Stimulated activated naive CD8-positive, alpha-beta T cell treated with anti-CD3 and anti-CD28 coated beads, Interleukin-15, Interleukin-2, amounts not matched to agents 100 ng/mL and 50 ng/mL, for 24 hours (primary cell): ENCODE results near the gene SEC14L1.
"Not testable (repeated sequence)": the region's sequence is repeated elsewhere in the genome, so short reads cannot be mapped to it uniquely, and the experiment has no call there.

Source experiments
- H3K27ac Mint-ChIP-seq: one replicate; pipeline ENCODE4 v1.8.0; 2021; ENCODE audit warnings: mild to moderate bottlenecking, mixed read lengths
- H3K27me3 Mint-ChIP-seq: one replicate; pipeline ENCODE4 v1.8.0; 2021; ENCODE audit warnings: mixed read lengths
- H3K36me3 Mint-ChIP-seq: one replicate; pipeline ENCODE4 v1.8.0; 2021; ENCODE audit warnings: low read depth, mixed read lengths
- H3K4me1 Mint-ChIP-seq: one replicate; pipeline ENCODE4 v1.8.0; 2021; ENCODE audit warnings: low read depth, mixed read lengths
- H3K4me3 Mint-ChIP-seq: one replicate; pipeline ENCODE4 v1.8.0; 2021; ENCODE audit warnings: mild to moderate bottlenecking, mixed read lengths
- H3K9me3 Mint-ChIP-seq: one replicate; pipeline ENCODE4 v1.8.0; 2021; ENCODE audit warnings: mixed read lengths

SEC14L1 gene

DNA sequence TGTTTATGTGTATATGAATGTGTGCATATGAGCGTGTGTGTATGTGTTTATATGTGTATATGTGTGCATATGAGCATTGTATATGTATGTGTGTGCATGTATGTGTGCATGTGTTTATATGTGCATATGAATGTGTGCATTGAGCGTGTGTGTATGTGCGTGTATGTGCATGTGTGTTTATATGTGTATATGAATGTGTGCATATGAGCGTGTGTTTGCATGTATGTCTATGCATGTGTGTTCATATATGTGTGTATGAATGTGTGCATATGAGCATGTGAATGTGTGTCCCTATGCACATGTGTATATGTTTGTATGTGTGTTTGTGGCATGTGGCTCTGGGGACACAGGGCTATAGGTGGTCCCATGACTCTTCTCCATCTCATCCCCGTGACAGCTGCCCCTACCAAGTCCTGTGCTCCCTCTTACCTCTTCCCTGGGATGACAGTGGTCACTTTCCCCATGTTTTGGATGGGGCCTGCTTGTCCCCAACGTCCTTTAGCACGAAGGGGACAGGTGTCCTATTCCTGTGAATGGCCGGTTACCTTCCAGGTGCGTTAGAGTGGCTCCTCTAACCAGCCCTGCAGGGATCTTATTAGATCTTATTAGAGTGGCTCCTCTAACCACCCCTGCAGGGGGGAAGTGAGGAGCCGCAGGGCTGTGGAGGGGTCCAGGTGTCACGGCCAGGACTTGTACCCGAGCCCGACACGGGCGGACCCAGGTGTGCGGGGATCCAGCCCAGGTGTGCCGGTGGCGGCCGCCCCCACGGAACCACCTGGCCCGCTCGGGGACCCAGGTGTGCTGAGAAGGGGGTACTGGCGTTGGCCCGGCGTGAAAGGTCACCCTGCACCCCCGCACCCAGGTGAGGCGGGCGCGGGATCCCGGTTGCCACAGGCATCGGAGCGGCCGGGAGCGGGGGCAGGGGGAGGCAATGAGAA, 105.6 kb downstream of the SEC14L1 start:
- Mint-ChIP-seq H3K36me3 (no peaks in the 10 kb centered on the region), H3K9me3 (no peaks in the 10 kb centered on the region), H3K4me3 (peak overlapping the region; percentile 18), H3K27ac (peak overlapping the region; percentile 26), H3K27me3 (peaks cover 15% of the 10 kb centered on the region), H3K4me1 (peaks cover 13% of the 10 kb centered on the region)

DNA sequence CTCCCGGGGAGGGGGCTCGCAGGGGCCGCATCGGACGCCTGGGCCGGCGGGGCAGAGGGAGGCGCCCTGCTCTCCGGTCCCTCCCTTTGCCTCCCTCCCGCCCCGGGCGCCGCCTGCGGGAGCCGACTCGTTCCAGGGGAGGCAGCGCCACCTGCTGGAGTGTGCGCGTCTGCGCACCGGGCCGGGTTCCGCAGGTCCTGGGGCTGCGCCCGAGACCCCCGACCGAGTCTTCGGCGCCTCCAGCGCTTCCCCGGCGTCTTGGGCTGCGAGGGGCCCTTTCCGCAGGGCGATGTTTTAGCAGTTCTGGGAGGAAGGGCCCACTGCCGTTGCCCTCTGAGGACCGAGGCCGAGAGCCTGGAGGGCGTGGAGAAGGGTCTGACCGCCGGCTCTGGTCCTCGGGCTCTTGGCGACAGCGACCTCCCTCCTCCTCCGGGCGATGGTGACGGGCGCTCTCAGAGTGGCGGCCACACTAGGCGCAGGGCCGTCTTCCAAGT, 106.3 kb downstream of the SEC14L1 start:
- Mint-ChIP-seq H3K36me3 (no peaks in the 10 kb centered on the region), H3K9me3 (no peaks in the 10 kb centered on the region), H3K27ac (no peak overlapping the region)

DNA sequence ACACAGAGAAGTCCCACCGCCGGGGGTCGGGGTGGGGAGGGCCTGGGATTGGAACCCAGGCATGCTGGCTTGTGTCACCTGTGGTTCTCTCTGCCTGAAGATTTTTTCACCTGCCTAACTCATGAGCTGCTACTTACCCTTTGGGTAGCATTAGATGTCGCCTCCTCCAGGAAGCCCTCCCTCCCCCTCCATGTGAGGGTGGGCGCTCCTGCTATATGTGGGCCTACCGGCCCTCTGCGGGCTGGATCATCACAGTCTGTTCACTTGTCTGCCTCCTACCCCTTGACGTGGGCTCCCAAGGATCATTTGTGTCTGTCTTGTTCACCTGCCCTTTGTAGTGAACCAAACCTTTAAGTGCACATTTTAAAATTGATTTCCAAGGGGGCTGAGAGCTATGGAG, 106.8 kb downstream of the SEC14L1 start:
- H3K27me3 Mint-ChIP-seq: peaks cover 15% of the 10 kb centered on the region
- H3K4me1 Mint-ChIP-seq: peaks cover 13% of the 10 kb centered on the region

More for the DNA sequence above, 106.3 kb downstream of the SEC14L1 start:
- peaks cover 13% of the 10 kb centered on the region for H3K4me1 Mint-ChIP-seq
- peaks cover 15% of the 10 kb centered on the region for H3K27me3 Mint-ChIP-seq
- H3K4me3 Mint-ChIP-seq: no peak overlapping the region

GRCh38 chr17:77248216-77249114, 107.7 kb downstream of the SEC14L1 start:
- peaks cover 15% of the 10 kb centered on the region for H3K27me3 Mint-ChIP-seq
- H3K9me3 Mint-ChIP-seq: no peaks in the 10 kb centered on the region
- no peak overlapping the region for H3K27ac Mint-ChIP-seq
- peaks cover 13% of the 10 kb centered on the region for H3K4me1 Mint-ChIP-seq
- H3K4me3 Mint-ChIP-seq: no peak overlapping the region
- H3K36me3 Mint-ChIP-seq: no peaks in the 10 kb centered on the region

More for the DNA sequence above, 106.8 kb downstream of the SEC14L1 start:
- no peaks in the 10 kb centered on the region for H3K36me3 Mint-ChIP-seq
- no peaks in the 10 kb centered on the region for H3K9me3 Mint-ChIP-seq
- H3K27ac Mint-ChIP-seq: no peak overlapping the region
- H3K4me3 Mint-ChIP-seq: no peak overlapping the region

DNA sequence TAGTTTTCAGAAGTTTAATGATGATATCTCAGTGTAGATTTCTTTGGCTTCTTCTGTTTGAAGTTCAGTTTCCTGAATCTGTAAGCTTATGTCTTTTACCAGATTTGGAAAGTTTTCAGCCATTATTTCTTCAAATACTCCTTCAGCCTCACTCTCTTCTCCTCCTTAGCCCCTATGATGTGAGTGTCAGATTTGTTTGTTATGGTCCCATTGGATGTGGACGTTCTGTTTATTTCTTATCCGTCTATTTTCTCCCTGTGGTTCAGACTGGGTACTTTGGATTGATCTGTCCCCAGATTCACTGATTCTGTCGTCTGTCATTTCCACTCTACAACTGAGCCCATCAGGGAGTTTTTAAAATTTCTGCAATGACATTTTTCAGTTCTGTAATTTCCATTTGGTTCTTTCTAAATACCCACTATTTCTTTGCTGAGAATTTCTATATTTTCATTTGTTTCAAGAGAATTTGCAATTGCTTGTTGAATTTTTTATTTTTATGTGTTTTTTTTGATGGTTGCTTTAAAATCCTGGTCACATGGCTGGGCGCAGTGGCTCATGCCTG, 110.9 kb downstream of the SEC14L1 start:
- no peaks in the 10 kb centered on the region for H3K36me3 Mint-ChIP-seq
- H3K27me3 Mint-ChIP-seq: peaks cover 15% of the 10 kb centered on the region
- no peak overlapping the region for H3K27ac Mint-ChIP-seq
- no peak overlapping the region for H3K4me3 Mint-ChIP-seq
- H3K9me3 Mint-ChIP-seq: no peaks in the 10 kb centered on the region
- peaks cover 5% of the 10 kb centered on the region for H3K4me1 Mint-ChIP-seq

GRCh38 chr17:77252306-77252705, 111.5 kb downstream of the SEC14L1 start:
- not testable (repeated sequence) for H3K9me3 Mint-ChIP-seq, H3K36me3 Mint-ChIP-seq, H3K4me3 Mint-ChIP-seq, H3K27ac Mint-ChIP-seq, H3K4me1 Mint-ChIP-seq
- peaks cover 15% of the 10 kb centered on the region for H3K27me3 Mint-ChIP-seq

GRCh38 chr17:77253611-77254051, 112.9 kb downstream of the SEC14L1 start:
- peaks cover 12% of the 10 kb centered on the region for H3K27me3 Mint-ChIP-seq
- no peaks in the 10 kb centered on the region for H3K9me3 Mint-ChIP-seq
- H3K27ac Mint-ChIP-seq: no peak overlapping the region
- H3K36me3 Mint-ChIP-seq: no peaks in the 10 kb centered on the region
- no peak overlapping the region for H3K4me3 Mint-ChIP-seq
- no peaks in the 10 kb centered on the region for H3K4me1 Mint-ChIP-seq

DNA sequence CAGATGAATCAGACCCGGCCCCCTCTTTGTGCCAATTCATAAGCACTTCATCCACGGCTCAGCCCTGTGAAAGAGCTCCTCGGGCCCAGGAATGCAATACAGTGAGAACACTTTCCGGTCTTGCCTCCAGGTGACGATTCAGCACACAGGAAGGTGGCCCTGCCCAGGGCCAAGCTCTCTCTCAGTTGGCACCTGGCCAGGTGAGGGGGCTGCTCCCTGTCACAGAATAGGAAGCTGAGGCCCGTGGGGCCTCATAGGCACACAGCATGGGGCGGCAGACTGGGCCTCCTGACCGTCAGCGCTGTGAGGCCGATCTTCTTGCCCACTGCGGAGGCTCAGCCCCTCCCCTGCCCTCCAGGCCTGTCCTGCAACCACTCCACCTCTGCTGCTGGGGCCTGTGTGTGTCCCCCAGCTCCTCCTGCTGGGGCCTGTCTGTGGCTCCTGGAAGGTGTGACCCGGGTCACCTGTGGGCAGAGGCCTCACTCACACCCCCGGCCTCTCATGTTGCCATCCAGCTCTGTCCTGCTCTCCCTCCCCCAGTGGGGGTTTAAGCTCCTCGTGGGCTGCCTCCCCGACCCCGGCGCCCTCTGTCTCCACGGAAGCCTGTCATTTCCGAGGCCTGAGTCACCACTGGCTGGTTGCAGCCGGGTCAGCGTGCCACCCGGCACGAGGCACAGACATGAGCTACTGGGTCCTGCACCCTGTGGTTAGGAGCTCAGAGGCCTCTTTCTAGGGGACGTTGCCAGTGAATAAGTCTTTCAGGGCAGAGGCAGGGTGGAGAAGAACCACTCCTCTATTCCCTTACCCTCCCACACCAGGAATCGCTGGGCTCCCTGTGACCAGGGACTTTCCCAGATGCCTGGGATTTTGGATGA, 114.4 kb downstream of the SEC14L1 start:
- peaks cover 3% of the 10 kb centered on the region for H3K27me3 Mint-ChIP-seq
- no peaks in the 10 kb centered on the region for H3K4me1 Mint-ChIP-seq
- no peaks in the 10 kb centered on the region for H3K9me3 Mint-ChIP-seq
- no peaks in the 10 kb centered on the region for H3K36me3 Mint-ChIP-seq
- no peak overlapping the region for H3K4me3 Mint-ChIP-seq
- no peak overlapping the region for H3K27ac Mint-ChIP-seq

GRCh38 chr17:77255970-77256369, 115.2 kb downstream of the SEC14L1 start:
- H3K36me3 Mint-ChIP-seq, H3K4me3 Mint-ChIP-seq, H3K4me1 Mint-ChIP-seq, H3K9me3 Mint-ChIP-seq, H3K27me3 Mint-ChIP-seq, H3K27ac Mint-ChIP-seq: not testable (repeated sequence)

DNA sequence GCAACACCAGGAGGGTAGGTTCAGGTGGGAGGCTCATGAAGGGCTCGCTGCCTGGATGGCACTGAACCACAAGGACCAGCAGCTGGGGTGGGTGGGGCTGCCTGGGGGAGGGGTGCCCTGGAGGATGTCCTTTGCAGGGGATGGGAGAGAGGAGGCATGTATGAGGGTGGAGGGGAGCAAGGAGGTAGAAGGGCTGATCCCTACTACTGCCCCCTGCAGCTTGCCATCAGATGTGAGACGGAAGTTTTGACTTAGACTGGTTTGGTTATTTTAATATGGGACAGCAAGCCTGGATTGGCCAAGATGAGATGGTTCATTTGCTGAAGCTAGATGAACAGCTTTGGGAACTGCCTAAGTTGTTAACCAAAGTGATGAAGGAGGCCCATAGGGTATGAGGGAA, 115.9 kb downstream of the SEC14L1 start:
- Mint-ChIP-seq H3K4me3 (no peak overlapping the region), H3K4me1 (no peaks in the 10 kb centered on the region), H3K9me3 (no peaks in the 10 kb centered on the region), H3K27me3 (peaks cover 3% of the 10 kb centered on the region), H3K36me3 (no peaks in the 10 kb centered on the region), H3K27ac (no peak overlapping the region)

DNA sequence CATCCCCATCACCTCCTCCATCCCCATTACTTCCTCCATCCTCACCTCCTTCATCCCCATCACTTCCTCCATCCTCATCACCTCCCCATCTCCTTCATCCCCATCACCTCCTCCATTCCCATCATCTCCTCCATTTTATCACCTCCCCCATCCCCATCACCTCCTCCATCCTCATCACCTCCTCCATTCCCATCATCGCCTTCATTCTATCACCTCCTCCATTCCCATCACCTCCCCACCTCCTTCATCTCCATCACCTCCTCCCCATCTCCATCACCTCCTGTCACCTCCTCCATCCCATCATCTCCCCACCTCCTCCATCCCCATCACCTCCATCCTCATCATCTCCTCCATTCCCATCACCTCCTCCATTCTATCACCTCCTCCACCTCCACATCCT, 116.4 kb downstream of the SEC14L1 start:
- Mint-ChIP-seq H3K27ac (no peak overlapping the region), H3K4me3 (no peak overlapping the region), H3K4me1 (no peaks in the 10 kb centered on the region), H3K36me3 (no peaks in the 10 kb centered on the region), H3K9me3 (no peaks in the 10 kb centered on the region), H3K27me3 (peaks cover 3% of the 10 kb centered on the region)

- no peak overlapping the region for H3K27ac Mint-ChIP-seq
- no peaks in the 10 kb centered on the region for H3K9me3 Mint-ChIP-seq
- peaks cover 3% of the 10 kb centered on the region for H3K27me3 Mint-ChIP-seq
- no peaks in the 10 kb centered on the region for H3K36me3 Mint-ChIP-seq
- H3K4me3 Mint-ChIP-seq: no peak overlapping the region
- H3K4me1 Mint-ChIP-seq: no peaks in the 10 kb centered on the region
Measured at GRCh38 chr17:77257596-77258458, 117.1 kb downstream of the SEC14L1 start.

- no peak overlapping the region for H3K4me3 Mint-ChIP-seq
Measured at GRCh38 chr17:77258638-77259037, 117.9 kb downstream of the SEC14L1 start.

More at GRCh38 chr17:77258638-77259037, 117.9 kb downstream of the SEC14L1 start:
- Mint-ChIP-seq H3K27me3 (peaks cover 3% of the 10 kb centered on the region), H3K27ac (no peak overlapping the region), H3K4me1 (no peaks in the 10 kb centered on the region), H3K36me3 (no peaks in the 10 kb centered on the region), H3K9me3 (no peaks in the 10 kb centered on the region)
